Hepatocyte (in vitro differentiated cells): ENCODE results near the gene TECPR1. TPM values are rescaled to one million over a fixed set of nuclear protein-coding genes. Genes with fewer than 3 reads are reported as not detected.
A peak's percentile ranks its signal among the peaks of the same experiment; 100 is the strongest.

Experiments
- DNase-seq: peaks from one replicate; pipeline ENCODE4 v3.0.0-alpha.2; 2016; ENCODE audit warnings: low spot score
- H2AFZ ChIP-seq: fragments of 200-600 bp; sonication (generic); 2 replicates; pipeline ENCODE4 v1.6.0; 2016; ENCODE audit warnings: antibody characterized with exemption, mild to moderate bottlenecking
- H3K27ac ChIP-seq: fragments of 200-600 bp; sonication (generic); 2 replicates; pipeline ENCODE4 v1.5.1; 2016; ENCODE audit warnings: mild to moderate bottlenecking
- H3K27me3 ChIP-seq: fragments of 200-600 bp; sonication (generic); 2 replicates; pipeline ENCODE4 v1.6.1; 2016
- H3K36me3 ChIP-seq: fragments of 200-600 bp; sonication (generic); replicated peaks from 2 replicates; pipeline ENCODE4 v1.5.1; 2016; ENCODE audit warnings: low read depth; ENCODE audit not compliant: insufficient read depth
- H3K4me1 ChIP-seq: fragments of 200-600 bp; sonication (generic); 2 replicates; pipeline ENCODE4 v1.5.1; 2016; ENCODE audit warnings: mild to moderate bottlenecking, moderate library complexity; ENCODE audit not compliant: insufficient read depth
- H3K4me2 ChIP-seq: fragments of 200-600 bp; sonication (generic); 2 replicates; pipeline ENCODE4 v1.6.0; 2016
- H3K4me3 ChIP-seq: fragments of 200-600 bp; sonication (generic); 2 replicates; pipeline ENCODE4 v1.5.1; 2016; ENCODE audit warnings: mild to moderate bottlenecking
- H3K79me2 ChIP-seq: fragments of 200-600 bp; sonication (generic); 2 replicates; pipeline ENCODE4 v1.6.0; 2017; ENCODE audit warnings: mild to moderate bottlenecking
- H3K9me2 ChIP-seq: fragments of 200-600 bp; sonication (generic); replicated peaks from 2 replicates; pipeline ENCODE4 v1.6.0; 2017; ENCODE audit warnings: mild to moderate bottlenecking; ENCODE audit not compliant: insufficient read depth
- H3K9me3 ChIP-seq: fragments of 200-600 bp; sonication (generic); 2 replicates; pipeline ENCODE4 v1.5.1; 2016; ENCODE audit warnings: low read depth, mild to moderate bottlenecking
- H4K20me1 ChIP-seq: fragments of 200-600 bp; sonication (generic); 2 replicates; pipeline ENCODE4 v1.6.0; 2016; ENCODE audit warnings: mild to moderate bottlenecking; ENCODE audit not compliant: insufficient read depth, poor library complexity, severe bottlenecking
- EZH2 ChIP-seq: fragments of 200-600 bp; sonication (generic); IDR thresholded peaks from 2 replicates; pipeline ENCODE4 v1.6.1; 2016; ENCODE audit warnings: antibody characterized with exemption, mild to moderate bottlenecking, borderline replicate concordance
- EZH2phosphoT487 ChIP-seq: fragments of 200-600 bp; sonication (generic); IDR thresholded peaks from one replicate; pipeline ENCODE4 v1.6.1; 2018; ENCODE audit warnings: antibody characterized with exemption, mild to moderate bottlenecking, low read depth, moderate library complexity; ENCODE audit not compliant: unreplicated experiment, severe bottlenecking
- WGBS: methylation state at CpG from one replicate; pipeline ENCODE4 v1.1.6; 2016; ENCODE audit warnings: low lambda C conversion rate; ENCODE audit errors: missing lambda C conversion rate; 5-methylcytosine and 5-hydroxymethylcytosine counted together
- polyA plus RNA-seq: library from polyadenylated mRNA; unstranded; fragments of >200 nt; fragmentation: Nextera tagmentation; extraction: Ambion mirVana; gene quantifications from 2 replicates; pipeline ENCODE4 v1.2.1, GENCODE V29; 2016
- total RNA-seq: library from RNA; depleted of rRNA; stranded (reverse); fragments of >200 nt; gene quantifications from 2 replicates; pipeline ENCODE4 v1.2.3, GENCODE V29; 2014
- TF ChIP-seq, protein P1 (sequence below): fragments of 200-600 bp; sonication (generic); IDR thresholded peaks from 2 replicates; pipeline ENCODE4 v1.5.1; 2016; ENCODE audit warnings: antibody characterized with exemption, mild to moderate bottlenecking; ENCODE audit not compliant: poor library complexity

Gene TECPR1
- total and polyA plus RNA-seq, 2 experiments from 2014 or later, result 9.8 to 10.7 TPM

DNA sequence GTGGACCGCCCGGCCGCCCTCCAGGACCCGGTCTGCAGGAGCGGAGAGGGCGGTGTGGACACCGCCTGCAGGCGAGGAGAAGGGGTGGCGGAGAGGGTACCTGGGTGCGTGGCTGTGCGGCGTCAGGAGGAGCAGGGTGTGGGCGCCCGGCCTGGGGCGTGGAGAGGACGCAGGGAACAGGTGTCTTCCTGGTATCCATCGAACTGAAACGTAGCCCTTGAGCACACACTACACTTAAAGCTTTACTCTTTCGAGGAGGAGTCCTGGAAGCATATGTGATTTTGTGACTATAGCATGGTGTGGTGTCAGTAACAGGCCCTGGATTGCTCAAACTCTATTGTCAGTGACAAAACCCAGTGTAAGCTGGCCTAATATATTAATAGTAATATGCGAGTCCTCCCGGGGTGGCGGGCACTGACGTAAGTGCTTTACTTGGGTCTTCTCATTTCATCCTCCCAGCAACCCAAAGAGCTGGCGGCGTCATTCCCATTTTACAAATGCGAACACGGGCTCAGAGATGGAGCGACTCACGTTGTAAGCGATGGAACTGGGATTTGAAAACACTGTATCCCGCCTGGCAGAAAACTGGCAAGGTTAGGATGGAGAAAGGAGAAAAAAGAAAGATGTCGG, 508 bp upstream of the TECPR1 start:
- no peaks in the 10 kb centered on the region for H3K9me2 ChIP-seq
- peak overlapping the region; percentile 90 for H3K4me2 ChIP-seq
- 18% methylated on average over 31 of the region's 32 CpGs for WGBS
- H3K4me1 ChIP-seq, result peaks cover 13% of the 10 kb centered on the region
- no peak for TF ChIP-seq EZH2
- TF ChIP-seq EZH2phosphoT487, result no peak
- TF ChIP-seq, protein P1, sequence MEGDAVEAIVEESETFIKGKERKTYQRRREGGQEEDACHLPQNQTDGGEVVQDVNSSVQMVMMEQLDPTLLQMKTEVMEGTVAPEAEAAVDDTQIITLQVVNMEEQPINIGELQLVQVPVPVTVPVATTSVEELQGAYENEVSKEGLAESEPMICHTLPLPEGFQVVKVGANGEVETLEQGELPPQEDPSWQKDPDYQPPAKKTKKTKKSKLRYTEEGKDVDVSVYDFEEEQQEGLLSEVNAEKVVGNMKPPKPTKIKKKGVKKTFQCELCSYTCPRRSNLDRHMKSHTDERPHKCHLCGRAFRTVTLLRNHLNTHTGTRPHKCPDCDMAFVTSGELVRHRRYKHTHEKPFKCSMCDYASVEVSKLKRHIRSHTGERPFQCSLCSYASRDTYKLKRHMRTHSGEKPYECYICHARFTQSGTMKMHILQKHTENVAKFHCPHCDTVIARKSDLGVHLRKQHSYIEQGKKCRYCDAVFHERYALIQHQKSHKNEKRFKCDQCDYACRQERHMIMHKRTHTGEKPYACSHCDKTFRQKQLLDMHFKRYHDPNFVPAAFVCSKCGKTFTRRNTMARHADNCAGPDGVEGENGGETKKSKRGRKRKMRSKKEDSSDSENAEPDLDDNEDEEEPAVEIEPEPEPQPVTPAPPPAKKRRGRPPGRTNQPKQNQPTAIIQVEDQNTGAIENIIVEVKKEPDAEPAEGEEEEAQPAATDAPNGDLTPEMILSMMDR, result no peak
- peak overlapping the region; percentile 94 for H3K4me3 ChIP-seq
- H2AFZ ChIP-seq, result peak overlapping the region; percentile 58
- H3K27me3 ChIP-seq, result no peaks in the 10 kb centered on the region
- H3K79me2 ChIP-seq, result peaks cover 36% of the 10 kb centered on the region
- H3K27ac ChIP-seq, result peak overlapping the region; percentile 78
- H3K9me3 ChIP-seq, result no peaks in the 10 kb centered on the region
- DNase-seq, result no peak
- H3K36me3 ChIP-seq, result no peaks in the 10 kb centered on the region
- no peaks in the 10 kb centered on the region for H4K20me1 ChIP-seq

- Histone ChIP-seq H3K79me2 (peaks cover 36% of the 10 kb centered on the region), H3K36me3 (no peaks in the 10 kb centered on the region), H4K20me1 (no peaks in the 10 kb centered on the region), H3K9me3 (no peaks in the 10 kb centered on the region), H3K4me3 (peak overlapping the region; percentile 55), H3K27ac (peak overlapping the region; percentile 85), H3K4me1 (peaks cover 13% of the 10 kb centered on the region), H3K4me2 (peak overlapping the region; percentile 85), H2AFZ (peak overlapping the region; percentile 82), H3K9me2 (no peaks in the 10 kb centered on the region), H3K27me3 (no peaks in the 10 kb centered on the region)
- 18% methylated on average over 9 of the region's 9 CpGs for WGBS
- TF ChIP-seq EZH2, result no peak
- no peak for TF ChIP-seq EZH2phosphoT487
- TF ChIP-seq, protein P1, result no peak
- DNase-seq, result no peak
Measured at GRCh38 chr7:98251231-98251600, 816 bp downstream of the TECPR1 start.

DNA sequence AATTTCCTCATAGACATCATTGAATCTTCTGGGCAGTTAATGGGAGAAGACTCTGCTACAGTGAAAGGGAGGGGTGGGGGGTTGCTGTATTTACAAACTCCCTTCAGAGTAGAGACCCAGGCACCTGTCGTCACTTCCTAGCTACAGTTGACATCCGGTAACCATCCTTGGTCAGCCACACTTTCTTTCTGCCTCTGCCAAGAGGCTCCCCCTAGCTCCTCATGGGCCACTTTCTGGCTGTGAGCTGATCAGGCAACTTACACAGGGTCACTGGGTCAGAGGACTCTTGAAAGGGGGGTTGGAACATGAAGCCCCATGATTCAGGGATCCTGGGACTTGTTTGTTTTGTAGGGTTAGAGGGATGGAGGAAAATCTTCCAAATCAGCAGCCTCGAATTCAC, 1.2 kb downstream of the TECPR1 start:
- H3K27me3 ChIP-seq, result no peaks in the 10 kb centered on the region
- TF ChIP-seq, protein P1, result no peak
- TF ChIP-seq EZH2 (no peak), EZH2phosphoT487 (no peak)
- no peaks in the 10 kb centered on the region for H3K9me3 ChIP-seq
- peak overlapping the region; percentile 55 for H3K4me3 ChIP-seq
- H3K4me1 ChIP-seq, result peaks cover 13% of the 10 kb centered on the region
- peak overlapping the region; percentile 85 for H3K27ac ChIP-seq
- H3K36me3 ChIP-seq, result no peaks in the 10 kb centered on the region
- peaks cover 36% of the 10 kb centered on the region for H3K79me2 ChIP-seq
- DNase-seq, result no peak
- peak overlapping the region; percentile 85 for H3K4me2 ChIP-seq
- 61% methylated on average over 3 of the region's 3 CpGs for WGBS
- no peaks in the 10 kb centered on the region for H4K20me1 ChIP-seq
- no peaks in the 10 kb centered on the region for H3K9me2 ChIP-seq
- H2AFZ ChIP-seq, result no peak overlapping the region
